Ovary (tissue), 9 donors: Measurements from ENCODE around the gene COL21A1. TPM values are rescaled to one million over a fixed set of nuclear protein-coding genes. Genes with fewer than 3 reads are reported as not detected.

Source experiments
- DNase-seq, 5 donors: peaks; one replicate each; pipeline ENCODE4 v3.0.0-alpha.2; 2019 to 2020
- H3K27ac ChIP-seq, 2 donors: fragments of 200-600 bp; one replicate each; pipeline versions ENCODE4 v1.5.1 to v1.8.0; 2019 to 2022
- H3K27me3 ChIP-seq: fragments of 200-600 bp; one replicate; pipeline ENCODE4 v1.8.0; 2022
- H3K36me3 ChIP-seq: fragments of 200-600 bp; sonication (generic); one replicate; pipeline ENCODE4 v1.5.1; 2019
- H3K4me1 ChIP-seq: one replicate; pipeline ENCODE4 v1.8.1; 2013; ENCODE audit warnings: mild to moderate bottlenecking, moderate library complexity; ENCODE audit not compliant: insufficient read depth
- H3K4me3 ChIP-seq: fragments of 200-600 bp; sonication (generic); one replicate; pipeline ENCODE4 v1.5.1; 2017
- H3K9me3 ChIP-seq, 2 donors: fragments of 200-600 bp in 1 of 2; sonication (generic) in 1 of 2; one replicate each; pipeline versions ENCODE4 v1.5.1 to v1.8.1; 2013 to 2019; ENCODE audit warnings: mild to moderate bottlenecking in 1 of 2, moderate library complexity in 1 of 2
- CTCF ChIP-seq, 3 donors: fragments of 450-650 bp in 2 of 3; fragments of 200-600 bp in 1 of 3; IDR thresholded peaks; one replicate each; pipeline versions ENCODE4 v1.5.1 to v1.8.0; 2016 to 2022; ENCODE audit warnings: antibody characterized with exemption in 3 of 3, mild to moderate bottlenecking in 1 of 3
- EP300 ChIP-seq: sonication (generic); formaldehyde crosslinking; IDR thresholded peaks from one replicate; pipeline ENCODE4 v1.6.1; 2017; ENCODE audit warnings: antibody characterized with exemption
- POLR2A ChIP-seq: fragments of 450-650 bp; IDR thresholded peaks from one replicate; pipeline ENCODE4 v1.6.1; 2017; ENCODE audit warnings: antibody characterized with exemption, mild to moderate bottlenecking, moderate library complexity
- WGBS, 3 donors: extraction: QIAGEN DNeasy Blood & Tissue Kit in 1 of 3; methylation state at CpG; one replicate each; pipeline versions ENCODE4 v1.1.5 to v1.1.7; 2013 to 2017; 5-methylcytosine and 5-hydroxymethylcytosine counted together
- intact Hi-C, 4 donors: fragments of 100-400 bp; cut with DNase I; formaldehyde crosslinking; loops; one replicate each; pipeline versions ENCODE4 v1.11.0 to v1.15.1; 2022 to 2023
- polyA plus RNA-seq, 2 donors: library from polyadenylated mRNA; stranded (reverse); fragments of 200-250 nt in 1 of 2; fragments of 350-450 nt in 1 of 2; fragmentation: Illumina TruSeq in 1 of 2; extraction: RNeasy Lipid Tissue Mini Kit (QIAGEN cat#74804) in 1 of 2; gene quantifications; one replicate each; pipeline ENCODE4 v1.2.3, GENCODE V29; 2013 to 2014
- total RNA-seq, 7 donors: library from RNA; depleted of rRNA in 2 of 7; stranded (reverse); fragments of >200 nt in 2 of 7; fragmentation: NEBNext Ultra II Directional in 3 of 7; extraction: Animal tissue kit (Norgen Biotek cat#: 25700) in 3 of 7; gene quantifications; one replicate each; pipeline versions ENCODE4 v1.1.0 to v1.2.4, GENCODE V29; 2016 to 2023
- donor health status: DM: no; HTN: no; CAD: no; lungs with moderate emphysema.
- donor health status: DM: no; HTN: no; CAD: no.
- donor health status: Bipolar disorder and iron deficiency.
- donor health status: DM: yes; HTN: yes; CAD: no.
- donor health status: DM: no; HTN: no; CAD: no.
- donor health status: DM: yes; HTN: yes; CAD: no.

The COL21A1 gene
- total and polyA plus RNA-seq, 9 donors, result 2.5 to 15.7 (median 4.0) TPM

GRCh38 chr6:56222499-56222898, 24.9 kb downstream of the COL21A1 start:
- H3K4me1 ChIP-seq, result no peaks in the 10 kb centered on the region
- H3K36me3 ChIP-seq, result no peaks in the 10 kb centered on the region
- no peaks in the 10 kb centered on the region for H3K27me3 ChIP-seq
- no peaks in the 10 kb centered on the region for H3K9me3 ChIP-seq
- DNase-seq, result no peak
- intact Hi-C loops, result no loop called here
- H3K27ac ChIP-seq, result no peak overlapping the region
- no peak for TF ChIP-seq CTCF (IDR thresholded peaks at IDR 0.05)
- TF ChIP-seq EP300, result no peak
- TF ChIP-seq POLR2A, result no peak
- H3K4me3 ChIP-seq, result no peak overlapping the region

- Histone ChIP-seq H3K27ac (no peak overlapping the region), H3K36me3 (no peaks in the 10 kb centered on the region), H3K27me3 (no peaks in the 10 kb centered on the region), H3K4me3 (no peak overlapping the region), H3K4me1 (no peaks in the 10 kb centered on the region), H3K9me3 (no peaks in the 10 kb centered on the region)
- intact Hi-C loops, result no loop called here
- TF ChIP-seq POLR2A (no peak), CTCF (IDR thresholded peaks at IDR 0.05) (no peak), EP300 (no peak)
- DNase-seq, result no peak
These were observed 27.3 kb downstream of the COL21A1 start for GRCh38 chr6:56220078-56220477.

- H3K4me3 ChIP-seq, result no peak overlapping the region
- TF ChIP-seq CTCF (IDR thresholded peaks at IDR 0.05) (no peak), EP300 (no peak), POLR2A (no peak)
- H3K4me1 ChIP-seq, result no peaks in the 10 kb centered on the region
- no peaks in the 10 kb centered on the region for H3K27me3 ChIP-seq
- DNase-seq, result no peak
- no peak overlapping the region for H3K27ac ChIP-seq
- H3K9me3 ChIP-seq, result no peaks in the 10 kb centered on the region
- 82 to 88% (median 87%) methylated on average over 3 of the region's 3 CpGs for WGBS, 3 donors
- intact Hi-C loops, result no loop called here
- no peaks in the 10 kb centered on the region for H3K36me3 ChIP-seq
These were observed 32.7 kb downstream of the COL21A1 start for GRCh38 chr6:56214703-56215101.

- Histone ChIP-seq H3K4me3 (no peak overlapping the region), H3K27ac (no peak overlapping the region), H3K27me3 (no peaks in the 10 kb centered on the region), H3K36me3 (no peaks in the 10 kb centered on the region), H3K4me1 (no peaks in the 10 kb centered on the region), H3K9me3 (no peaks in the 10 kb centered on the region)
- intact Hi-C loops, result no loop called here
- no peak for DNase-seq
- TF ChIP-seq EP300, result no peak
- TF ChIP-seq CTCF (IDR thresholded peaks at IDR 0.05), result no peak
- no peak for TF ChIP-seq POLR2A
These were observed 33.2 kb downstream of the COL21A1 start for GRCh38 chr6:56214041-56214702.
